22Rv1 (cell line): ENCODE results near the gene TAS1R2.
"Not testable (repeated sequence)": the region's sequence is repeated elsewhere in the genome, so short reads cannot be mapped to it uniquely, and the experiment has no call there.

Experiments
- ZFX ChIP-seq: fragments of 450-650 bp; IDR thresholded peaks from 2 replicates; pipeline ENCODE4 v1.6.1; 2017; ENCODE audit warnings: antibody characterized with exemption, borderline replicate concordance
- TF ChIP-seq, protein P1 (sequence below): fragments of 450-650 bp; IDR thresholded peaks from 2 replicates; pipeline ENCODE4 v1.5.1; 2017; ENCODE audit warnings: mild to moderate bottlenecking

DNA sequence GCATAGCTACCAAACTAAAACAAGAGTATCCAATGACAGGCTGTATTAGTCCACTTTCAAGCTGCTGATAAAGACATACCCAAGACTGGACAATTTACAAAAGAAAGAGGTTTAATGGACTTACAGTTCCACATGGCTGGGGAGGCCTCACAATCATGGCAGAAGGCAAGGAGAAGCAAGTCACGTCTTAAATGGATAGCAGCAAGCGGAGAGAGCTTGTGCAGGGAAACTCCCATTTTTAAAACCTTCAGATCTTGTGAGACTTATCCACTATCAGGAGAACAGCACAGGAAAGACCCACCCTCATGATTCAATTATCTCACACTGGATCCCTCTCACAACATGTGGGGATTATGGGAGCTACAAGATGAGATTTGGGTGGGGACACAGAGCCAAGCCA, 11.7 kb downstream of the TAS1R2 start:
- TF ChIP-seq, protein P1, sequence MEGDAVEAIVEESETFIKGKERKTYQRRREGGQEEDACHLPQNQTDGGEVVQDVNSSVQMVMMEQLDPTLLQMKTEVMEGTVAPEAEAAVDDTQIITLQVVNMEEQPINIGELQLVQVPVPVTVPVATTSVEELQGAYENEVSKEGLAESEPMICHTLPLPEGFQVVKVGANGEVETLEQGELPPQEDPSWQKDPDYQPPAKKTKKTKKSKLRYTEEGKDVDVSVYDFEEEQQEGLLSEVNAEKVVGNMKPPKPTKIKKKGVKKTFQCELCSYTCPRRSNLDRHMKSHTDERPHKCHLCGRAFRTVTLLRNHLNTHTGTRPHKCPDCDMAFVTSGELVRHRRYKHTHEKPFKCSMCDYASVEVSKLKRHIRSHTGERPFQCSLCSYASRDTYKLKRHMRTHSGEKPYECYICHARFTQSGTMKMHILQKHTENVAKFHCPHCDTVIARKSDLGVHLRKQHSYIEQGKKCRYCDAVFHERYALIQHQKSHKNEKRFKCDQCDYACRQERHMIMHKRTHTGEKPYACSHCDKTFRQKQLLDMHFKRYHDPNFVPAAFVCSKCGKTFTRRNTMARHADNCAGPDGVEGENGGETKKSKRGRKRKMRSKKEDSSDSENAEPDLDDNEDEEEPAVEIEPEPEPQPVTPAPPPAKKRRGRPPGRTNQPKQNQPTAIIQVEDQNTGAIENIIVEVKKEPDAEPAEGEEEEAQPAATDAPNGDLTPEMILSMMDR: not testable (repeated sequence)
- not testable (repeated sequence) for TF ChIP-seq ZFX
